OCI-LY7 (cell line): Measurements from ENCODE around the gene DALRD3. TPM values are rescaled to one million over a fixed set of nuclear protein-coding genes. Genes with fewer than 3 reads are reported as not detected.
A peak's percentile ranks its signal among the peaks of the same experiment; 100 is the strongest.

Experiments
- BruUV-seq: library from RNA; stranded (reverse); fragments of 400-500 nt; replicated peaks from 2 replicates; lab custom pipeline; 2021; lab: Mats Ljungman, UMichigan
- CTCF ChIA-PET: fragments of 300-600 bp; sonication (Branson Sonifier 250); formaldehyde crosslinking; loops from one replicate; lab custom pipeline; 2022; ENCODE audit warnings: antibody characterized with exemption; ENCODE audit not compliant: unreplicated experiment; lab: Charles Lee
- POLR2A ChIA-PET: fragments of 300-600 bp; sonication (Branson Sonifier 250); formaldehyde crosslinking; loops from one replicate; lab custom pipeline; 2022; ENCODE audit warnings: antibody characterized with exemption; lab: Charles Lee
- DNase-seq: peaks from one replicate; pipeline ENCODE4 v3.0.0-alpha.2; 2015; ENCODE audit warnings: low spot score
- H2AFZ ChIP-seq: fragments of 200-600 bp; sonication (generic), shearing (Covaris generic); 2 replicates; pipeline ENCODE4 v1.6.1; 2014; ENCODE audit warnings: mild to moderate bottlenecking, antibody characterized with exemption, low read length, moderate library complexity
- H3K27ac ChIP-seq: fragments of 200-600 bp; sonication (generic); 2 replicates; pipeline ENCODE4 v1.5.1; 2014; ENCODE audit warnings: mixed run types, low read depth, mild to moderate bottlenecking, moderate library complexity, low read length, inconsistent platforms; ENCODE audit not compliant: poor library complexity, severe bottlenecking
- H3K36me3 ChIP-seq: fragments of 200-600 bp; sonication (generic); 2 replicates; pipeline ENCODE4 v1.6.1; 2014; ENCODE audit warnings: mild to moderate bottlenecking, antibody characterized with exemption, low read length, moderate library complexity, mixed read lengths; ENCODE audit not compliant: insufficient read depth
- H3K4me1 ChIP-seq: fragments of 200-600 bp; sonication (generic); 2 replicates; pipeline ENCODE4 v1.5.1; 2014; ENCODE audit warnings: mild to moderate bottlenecking, low read length; ENCODE audit not compliant: insufficient read depth, poor library complexity, severe bottlenecking
- H3K4me2 ChIP-seq: fragments of 200-600 bp; sonication (generic); 2 replicates; pipeline ENCODE4 v1.6.1; 2014; ENCODE audit warnings: mild to moderate bottlenecking, low read length
- H3K4me3 ChIP-seq: fragments of 200-600 bp; sonication (generic); 2 replicates; pipeline ENCODE4 v1.5.1; 2014; ENCODE audit warnings: mild to moderate bottlenecking, low read depth, low read length; ENCODE audit not compliant: poor library complexity, severe bottlenecking
- H3K79me2 ChIP-seq: fragments of 200-600 bp; sonication (generic); 2 replicates; pipeline ENCODE4 v1.6.1; 2016; ENCODE audit warnings: low read depth, mild to moderate bottlenecking, low read length, moderate library complexity, mixed read lengths; ENCODE audit not compliant: insufficient read depth
- H3K9me2 ChIP-seq: fragments of 200-600 bp; sonication (generic); 2 replicates; pipeline ENCODE4 v1.6.1; 2016; ENCODE audit warnings: mild to moderate bottlenecking, low read length, mixed read lengths; ENCODE audit not compliant: insufficient read depth
- H3K9me3 ChIP-seq: fragments of 200-600 bp; sonication (generic); 2 replicates; pipeline ENCODE4 v1.6.1; 2014; ENCODE audit warnings: mild to moderate bottlenecking, mixed run types, low read length, mixed read lengths
- H4K20me1 ChIP-seq: fragments of 200-600 bp; sonication (generic); 2 replicates; pipeline ENCODE4 v1.6.1; 2014; ENCODE audit warnings: mild to moderate bottlenecking, antibody characterized with exemption, low read length, moderate library complexity, mixed read lengths; ENCODE audit not compliant: insufficient read depth
- EZH2phosphoT487 ChIP-seq: fragments of 200-600 bp; sonication (generic); IDR thresholded peaks from 2 replicates; pipeline ENCODE4 v1.6.1; 2018; ENCODE audit warnings: low read depth, borderline replicate concordance, mild to moderate bottlenecking, mixed run types, antibody characterized with exemption, low read length, moderate library complexity, mixed read lengths
- intact Hi-C: fragments of 100-400 bp; cut with micrococcal nuclease; formaldehyde crosslinking; loops from one replicate; pipeline ENCODE4 v1.10.0; 2022; ENCODE audit not compliant: unreplicated experiment
- total RNA-seq, 2 experiments: library from RNA; depleted of rRNA in 1 of 2; stranded (reverse); fragments of >200 nt in 1 of 2; shearing (Covaris generic) in 1 of 2; gene quantifications; 2 replicates each; pipeline ENCODE4 v1.2.3, GENCODE V29; 2014 to 2022
- TF ChIP-seq, protein P1 (sequence below): fragments of 200-600 bp; sonication (generic); conservative IDR thresholded peaks from 2 replicates; pipeline ENCODE4 v1.5.1; 2014; ENCODE audit warnings: mild to moderate bottlenecking, antibody characterized with exemption, low read length, moderate library complexity, mixed read lengths

The DALRD3 gene
- total RNA-seq, 2 experiments from 2014 or later: 35.0 to 36.2 TPM

DNA sequence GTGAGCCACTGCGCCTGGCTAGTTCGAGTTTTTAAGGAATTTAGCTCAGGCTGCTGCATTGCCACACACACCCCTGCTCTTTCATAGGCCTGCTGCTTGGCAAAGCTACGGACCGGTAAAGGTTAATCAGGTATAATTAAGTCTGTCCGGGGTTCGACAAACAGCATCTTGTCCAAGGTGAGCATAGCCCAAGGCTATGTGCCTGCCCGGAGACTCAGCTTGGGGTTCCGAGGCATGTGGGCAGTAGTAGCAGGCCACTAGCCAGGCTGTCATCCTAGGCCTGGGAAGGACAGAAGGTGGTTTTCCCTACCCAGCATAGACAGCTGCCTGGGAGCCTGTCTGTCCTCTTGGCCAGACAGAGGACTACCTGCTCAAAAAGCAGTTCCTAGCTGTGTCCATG is 21.7 kb downstream of the DALRD3 start:
- Histone ChIP-seq H3K4me3 (no peak overlapping the region), H3K4me2 (no peak overlapping the region), H2AFZ (no peak overlapping the region), H3K79me2 (no peaks in the 10 kb centered on the region), H3K9me3 (no peaks in the 10 kb centered on the region), H3K9me2 (no peaks in the 10 kb centered on the region), H4K20me1 (no peaks in the 10 kb centered on the region), H3K36me3 (no peaks in the 10 kb centered on the region), H3K27ac (no peak overlapping the region), H3K4me1 (peaks cover 4% of the 10 kb centered on the region)
- intact Hi-C loops: no loop called here
- no peak for DNase-seq
- CTCF ChIA-PET: no interaction called here
- TF ChIP-seq EZH2phosphoT487: no peak
- TF ChIP-seq, protein P1, sequence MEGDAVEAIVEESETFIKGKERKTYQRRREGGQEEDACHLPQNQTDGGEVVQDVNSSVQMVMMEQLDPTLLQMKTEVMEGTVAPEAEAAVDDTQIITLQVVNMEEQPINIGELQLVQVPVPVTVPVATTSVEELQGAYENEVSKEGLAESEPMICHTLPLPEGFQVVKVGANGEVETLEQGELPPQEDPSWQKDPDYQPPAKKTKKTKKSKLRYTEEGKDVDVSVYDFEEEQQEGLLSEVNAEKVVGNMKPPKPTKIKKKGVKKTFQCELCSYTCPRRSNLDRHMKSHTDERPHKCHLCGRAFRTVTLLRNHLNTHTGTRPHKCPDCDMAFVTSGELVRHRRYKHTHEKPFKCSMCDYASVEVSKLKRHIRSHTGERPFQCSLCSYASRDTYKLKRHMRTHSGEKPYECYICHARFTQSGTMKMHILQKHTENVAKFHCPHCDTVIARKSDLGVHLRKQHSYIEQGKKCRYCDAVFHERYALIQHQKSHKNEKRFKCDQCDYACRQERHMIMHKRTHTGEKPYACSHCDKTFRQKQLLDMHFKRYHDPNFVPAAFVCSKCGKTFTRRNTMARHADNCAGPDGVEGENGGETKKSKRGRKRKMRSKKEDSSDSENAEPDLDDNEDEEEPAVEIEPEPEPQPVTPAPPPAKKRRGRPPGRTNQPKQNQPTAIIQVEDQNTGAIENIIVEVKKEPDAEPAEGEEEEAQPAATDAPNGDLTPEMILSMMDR: no peak
- POLR2A ChIA-PET: interaction anchor here (0.6 to 1.1 kb wide), 2 partner anchors 11 to 13 kb away, joined by 4 read pairs; partner anchors contain the start of gene WDR6
- no TSS peak for BruUV-seq

- Histone ChIP-seq H3K9me3 (no peaks in the 10 kb centered on the region), H3K9me2 (no peaks in the 10 kb centered on the region), H3K4me1 (peaks cover 26% of the 10 kb centered on the region), H4K20me1 (no peaks in the 10 kb centered on the region), H3K4me3 (no peak overlapping the region), H3K79me2 (no peaks in the 10 kb centered on the region; the same call in 1 of the 2 replicates), H3K4me2 (no peak overlapping the region), H3K27ac (no peak overlapping the region), H2AFZ (no peak overlapping the region), H3K36me3 (no peaks in the 10 kb centered on the region)
- no peak for TF ChIP-seq EZH2phosphoT487
- TF ChIP-seq, protein P1: no peak
- ChIA-PET POLR2A (interaction anchor here (1.7 kb wide), 1 partner anchor 13 kb away, joined by 4 read pairs; the partner anchor contains the start of gene WDR6), CTCF (no interaction called here)
- BruUV-seq: no TSS peak
- no peak for DNase-seq
- intact Hi-C loops: no loop called here
Measured at GRCh38 chr3:48993834-48994233, 24.5 kb downstream of the DALRD3 start.

GRCh38 chr3:48991851-48992545 is 26.4 kb downstream of the DALRD3 start:
- Histone ChIP-seq H3K4me3 (peak overlapping the region; percentile 84), H4K20me1 (no peaks in the 10 kb centered on the region), H3K27ac (no peak overlapping the region), H3K4me1 (peaks cover 27% of the 10 kb centered on the region), H3K36me3 (no peaks in the 10 kb centered on the region), H3K9me3 (no peaks in the 10 kb centered on the region), H2AFZ (no peak overlapping the region), H3K4me2 (peak overlapping the region; percentile 97), H3K9me2 (no peaks in the 10 kb centered on the region), H3K79me2 (no peaks in the 10 kb centered on the region; the same call in 1 of the 2 replicates)
- ChIA-PET CTCF (interaction anchor here (1.1 kb wide), 1 partner anchor 15 kb away, joined by 9 read pairs; the partner anchor contains the start of gene WDR6), POLR2A (interaction anchor here (0.6 to 2.0 kb wide), 6 partner anchors 15 to 437 kb away, joined by 3 to 7 read pairs (median 4); partner anchors contain the start of genes DALRD3, NDUFAF3 and WDR6)
- no peak for DNase-seq
- intact Hi-C loops: loop anchor here (2.0 kb wide), 1 partner anchor 15 kb away; the partner anchor contains the start of gene WDR6
- no peak for TF ChIP-seq EZH2phosphoT487
- TF ChIP-seq, protein P1: no peak
- BruUV-seq: TSS peak; percentile 62
